T-helper 2 cell treated with Interferon-gamma antibody and Interleukin-4, amounts not matched to agents 5 μg/mL and 100 μg/mL, for 36 hours (primary cell): ENCODE results near the gene FAM149A.

Source experiments
- DNase-seq: peaks from one replicate; pipeline ENCODE4 v3.0.0; 2021; ENCODE audit warnings: low spot score
- H3K27ac Mint-ChIP-seq: one replicate; pipeline ENCODE4 v1.8.0; 2021; ENCODE audit warnings: mild to moderate bottlenecking, mixed read lengths
- H3K27me3 Mint-ChIP-seq: one replicate; pipeline ENCODE4 v1.8.0; 2021; ENCODE audit warnings: low read depth, mixed read lengths
- H3K36me3 Mint-ChIP-seq: one replicate; pipeline ENCODE4 v1.8.0; 2021; ENCODE audit warnings: low read depth, mixed read lengths
- H3K4me1 Mint-ChIP-seq: one replicate; pipeline ENCODE4 v1.8.0; 2021; ENCODE audit warnings: low read depth, mixed read lengths
- H3K4me3 Mint-ChIP-seq: one replicate; pipeline ENCODE4 v1.8.0; 2022; ENCODE audit warnings: mild to moderate bottlenecking, moderate library complexity, mixed read lengths
- H3K9me3 Mint-ChIP-seq: one replicate; pipeline ENCODE4 v1.8.0; 2021; ENCODE audit warnings: mixed read lengths

Gene FAM149A

GRCh38 chr4:186088523-186088922, 16.0 kb upstream of the FAM149A start:
- Mint-ChIP-seq H3K27ac (no peak overlapping the region), H3K9me3 (no peaks in the 10 kb centered on the region), H3K4me1 (no peaks in the 10 kb centered on the region), H3K27me3 (peaks cover 4% of the 10 kb centered on the region), H3K36me3 (no peaks in the 10 kb centered on the region), H3K4me3 (no peak overlapping the region)
- no peak for DNase-seq

GRCh38 chr4:186092296-186092695, 12.2 kb upstream of the FAM149A start:
- Mint-ChIP-seq H3K27ac (no peak overlapping the region), H3K4me3 (no peak overlapping the region), H3K36me3 (no peaks in the 10 kb centered on the region), H3K9me3 (no peaks in the 10 kb centered on the region), H3K4me1 (no peaks in the 10 kb centered on the region), H3K27me3 (peaks cover 8% of the 10 kb centered on the region)
- DNase-seq = no peak

- Mint-ChIP-seq H3K4me1 (no peaks in the 10 kb centered on the region), H3K27me3 (peaks cover 6% of the 10 kb centered on the region), H3K4me3 (no peak overlapping the region), H3K36me3 (no peaks in the 10 kb centered on the region), H3K9me3 (no peaks in the 10 kb centered on the region), H3K27ac (no peak overlapping the region)
- no peak for DNase-seq
Observed at GRCh38 chr4:186095406-186095805, 9.1 kb upstream of the FAM149A start.

- Mint-ChIP-seq H3K9me3 (no peaks in the 10 kb centered on the region), H3K4me1 (no peaks in the 10 kb centered on the region), H3K27me3 (peaks cover 6% of the 10 kb centered on the region)
Observed at GRCh38 chr4:186096681-186097165, 7.8 kb upstream of the FAM149A start.

GRCh38 chr4:186097386-186097785, 7.1 kb upstream of the FAM149A start:
- peaks cover 6% of the 10 kb centered on the region for H3K27me3 Mint-ChIP-seq
- H3K9me3 Mint-ChIP-seq = no peaks in the 10 kb centered on the region
- no peaks in the 10 kb centered on the region for H3K4me1 Mint-ChIP-seq
- H3K27ac Mint-ChIP-seq = no peak overlapping the region
- DNase-seq = no peak
- H3K4me3 Mint-ChIP-seq = no peak overlapping the region
- H3K36me3 Mint-ChIP-seq = no peaks in the 10 kb centered on the region

More at GRCh38 chr4:186096681-186097165, 7.8 kb upstream of the FAM149A start:
- no peak overlapping the region for H3K27ac Mint-ChIP-seq
- no peak for DNase-seq
- no peak overlapping the region for H3K4me3 Mint-ChIP-seq
- H3K36me3 Mint-ChIP-seq = no peaks in the 10 kb centered on the region

- DNase-seq = no peak
- no peak overlapping the region for H3K4me3 Mint-ChIP-seq
- no peak overlapping the region for H3K27ac Mint-ChIP-seq
- no peaks in the 10 kb centered on the region for H3K9me3 Mint-ChIP-seq
- H3K4me1 Mint-ChIP-seq = peaks cover 3% of the 10 kb centered on the region
- H3K27me3 Mint-ChIP-seq = peaks cover 41% of the 10 kb centered on the region
- H3K36me3 Mint-ChIP-seq = no peaks in the 10 kb centered on the region
Observed at GRCh38 chr4:186102931-186103330, 1.6 kb upstream of the FAM149A start.

GRCh38 chr4:186104890-186105646, 564 bp downstream of the FAM149A start:
- peak overlapping the region; percentile 67 for H3K4me3 Mint-ChIP-seq
- no peak for DNase-seq
- H3K9me3 Mint-ChIP-seq = no peaks in the 10 kb centered on the region
- no peaks in the 10 kb centered on the region for H3K36me3 Mint-ChIP-seq
- peaks cover 53% of the 10 kb centered on the region for H3K27me3 Mint-ChIP-seq
- peaks cover 3% of the 10 kb centered on the region for H3K4me1 Mint-ChIP-seq
- no peak overlapping the region for H3K27ac Mint-ChIP-seq

- Mint-ChIP-seq H3K4me3 (peak overlapping the region; percentile 67), H3K27ac (no peak overlapping the region), H3K4me1 (peaks cover 3% of the 10 kb centered on the region), H3K9me3 (no peaks in the 10 kb centered on the region), H3K27me3 (peaks cover 53% of the 10 kb centered on the region), H3K36me3 (no peaks in the 10 kb centered on the region)
- DNase-seq = no peak
Observed at GRCh38 chr4:186105647-186106321, 1.3 kb downstream of the FAM149A start.

- Mint-ChIP-seq H3K4me1 (peaks cover 3% of the 10 kb centered on the region), H3K27me3 (peaks cover 50% of the 10 kb centered on the region), H3K36me3 (no peaks in the 10 kb centered on the region), H3K9me3 (no peaks in the 10 kb centered on the region), H3K4me3 (no peak overlapping the region), H3K27ac (no peak overlapping the region)
- DNase-seq = no peak
Observed at GRCh38 chr4:186107947-186108346, 3.4 kb downstream of the FAM149A start.

GRCh38 chr4:186108391-186108790, 3.9 kb downstream of the FAM149A start:
- Mint-ChIP-seq H3K27ac (no peak overlapping the region), H3K4me3 (no peak overlapping the region), H3K36me3 (no peaks in the 10 kb centered on the region), H3K9me3 (no peaks in the 10 kb centered on the region), H3K4me1 (peaks cover 3% of the 10 kb centered on the region), H3K27me3 (peaks cover 46% of the 10 kb centered on the region)
- DNase-seq = no peak

GRCh38 chr4:186109245-186109644, 4.7 kb downstream of the FAM149A start:
- Mint-ChIP-seq H3K4me1 (peaks cover 3% of the 10 kb centered on the region), H3K9me3 (no peaks in the 10 kb centered on the region), H3K27me3 (peaks cover 38% of the 10 kb centered on the region), H3K27ac (no peak overlapping the region), H3K4me3 (no peak overlapping the region), H3K36me3 (no peaks in the 10 kb centered on the region)
- no peak for DNase-seq

GRCh38 chr4:186116697-186117096, 12.2 kb downstream of the FAM149A start:
- Mint-ChIP-seq H3K4me1 (no peaks in the 10 kb centered on the region), H3K9me3 (no peaks in the 10 kb centered on the region), H3K27me3 (peaks cover 8% of the 10 kb centered on the region), H3K27ac (no peak overlapping the region), H3K4me3 (no peak overlapping the region), H3K36me3 (no peaks in the 10 kb centered on the region)
- no peak for DNase-seq

- Mint-ChIP-seq H3K36me3 (no peaks in the 10 kb centered on the region), H3K27me3 (peaks cover 8% of the 10 kb centered on the region), H3K27ac (no peak overlapping the region), H3K4me3 (no peak overlapping the region), H3K9me3 (no peaks in the 10 kb centered on the region), H3K4me1 (no peaks in the 10 kb centered on the region)
- no peak for DNase-seq
Observed at GRCh38 chr4:186118582-186118981, 14.1 kb downstream of the FAM149A start.

- no peaks in the 10 kb centered on the region for H3K36me3 Mint-ChIP-seq
- no peak overlapping the region for H3K4me3 Mint-ChIP-seq
- peaks cover 8% of the 10 kb centered on the region for H3K27me3 Mint-ChIP-seq
- no peak overlapping the region for H3K27ac Mint-ChIP-seq
- no peaks in the 10 kb centered on the region for H3K4me1 Mint-ChIP-seq
- DNase-seq = no peak
- no peaks in the 10 kb centered on the region for H3K9me3 Mint-ChIP-seq
Observed at GRCh38 chr4:186121057-186121456, 16.6 kb downstream of the FAM149A start.
